GM13976 (cell line): ENCODE results near the gene QKI.

ENCODE experiments used
- DNase-seq: peaks from one replicate; pipeline ENCODE4 v3.0.0; 2012; ENCODE audit warnings: low spot score
- in situ Hi-C: fragments of 300-500 bp; cut with MboI; formaldehyde crosslinking; loops from one replicate; pipeline ENCODE4 v1.12.0; 2022; ENCODE audit warnings: low sequenced_read_pairs, mixed read lengths, inconsistent platforms; ENCODE audit not compliant: unreplicated experiment
- TF ChIP-seq, protein P1 (sequence below): IDR thresholded peaks from 2 replicates; pipeline ENCODE4 v1.5.1; 2012; ENCODE audit warnings: borderline replicate concordance, mild to moderate bottlenecking; ENCODE audit not compliant: insufficient read depth; ENCODE audit errors: extremely low read depth, missing control alignments, control extremely low read depth

The QKI gene

DNA sequence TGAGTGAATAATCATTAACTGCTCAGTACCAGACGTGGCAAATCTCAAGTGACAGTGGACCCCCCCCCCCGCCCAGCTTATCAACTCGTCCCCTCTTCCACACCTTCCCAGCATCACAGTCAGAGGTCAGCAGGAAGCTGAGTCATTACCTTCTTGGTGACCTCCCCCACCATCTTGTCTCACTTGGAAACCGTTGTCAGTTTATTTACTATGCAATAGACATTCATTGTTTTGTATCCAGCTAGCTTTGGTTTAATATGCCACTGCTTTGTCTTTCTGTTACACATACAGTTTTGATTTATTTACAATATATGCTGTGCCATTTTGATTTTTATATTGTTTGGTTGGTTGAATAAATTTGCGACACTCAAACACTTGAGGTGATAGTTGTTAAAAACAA is 158.1 kb downstream of the QKI start:
- in situ Hi-C loops = no loop called here
- TF ChIP-seq, protein P1, sequence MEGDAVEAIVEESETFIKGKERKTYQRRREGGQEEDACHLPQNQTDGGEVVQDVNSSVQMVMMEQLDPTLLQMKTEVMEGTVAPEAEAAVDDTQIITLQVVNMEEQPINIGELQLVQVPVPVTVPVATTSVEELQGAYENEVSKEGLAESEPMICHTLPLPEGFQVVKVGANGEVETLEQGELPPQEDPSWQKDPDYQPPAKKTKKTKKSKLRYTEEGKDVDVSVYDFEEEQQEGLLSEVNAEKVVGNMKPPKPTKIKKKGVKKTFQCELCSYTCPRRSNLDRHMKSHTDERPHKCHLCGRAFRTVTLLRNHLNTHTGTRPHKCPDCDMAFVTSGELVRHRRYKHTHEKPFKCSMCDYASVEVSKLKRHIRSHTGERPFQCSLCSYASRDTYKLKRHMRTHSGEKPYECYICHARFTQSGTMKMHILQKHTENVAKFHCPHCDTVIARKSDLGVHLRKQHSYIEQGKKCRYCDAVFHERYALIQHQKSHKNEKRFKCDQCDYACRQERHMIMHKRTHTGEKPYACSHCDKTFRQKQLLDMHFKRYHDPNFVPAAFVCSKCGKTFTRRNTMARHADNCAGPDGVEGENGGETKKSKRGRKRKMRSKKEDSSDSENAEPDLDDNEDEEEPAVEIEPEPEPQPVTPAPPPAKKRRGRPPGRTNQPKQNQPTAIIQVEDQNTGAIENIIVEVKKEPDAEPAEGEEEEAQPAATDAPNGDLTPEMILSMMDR = no peak
- DNase-seq = no peak

DNA sequence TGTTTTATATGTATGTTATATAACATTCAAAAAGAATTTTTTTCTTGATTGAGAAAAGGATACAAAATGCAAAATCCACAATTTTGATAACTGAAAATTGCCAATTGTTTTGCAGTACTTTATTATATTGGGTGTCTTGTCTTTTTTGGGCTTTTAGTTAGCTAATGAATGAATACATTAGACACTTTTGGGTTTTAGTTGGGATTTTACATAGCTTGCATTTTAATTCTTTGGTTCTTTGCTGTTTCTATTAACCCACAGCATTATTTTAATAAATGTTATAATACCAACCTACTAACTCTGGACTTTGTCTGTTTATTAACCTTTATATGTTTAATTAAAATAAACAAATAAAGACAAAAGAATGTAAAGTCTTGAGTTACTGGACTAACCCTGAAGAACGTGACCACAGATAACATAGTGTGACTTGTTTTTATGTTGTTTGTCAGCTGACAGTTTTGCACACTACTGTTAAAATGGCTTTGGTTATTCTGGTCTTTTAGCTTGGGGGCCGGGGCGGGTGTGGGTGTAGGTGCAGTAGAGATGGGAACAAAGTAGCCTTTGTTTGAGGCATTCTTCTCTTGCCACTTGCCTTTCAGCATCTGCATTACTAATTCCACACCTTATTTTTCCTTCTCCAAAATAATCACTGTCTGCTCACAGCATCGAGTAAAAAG is 159.1 kb downstream of the QKI start:
- DNase-seq = no peak
- in situ Hi-C loops = no loop called here
- TF ChIP-seq, protein P1 = no peak

GRCh38 chr6:163576114-163576513 is 161.6 kb downstream of the QKI start:
- DNase-seq = no peak
- in situ Hi-C loops = no loop called here
- TF ChIP-seq, protein P1 = no peak

GRCh38 chr6:163577404-163577803 is 162.9 kb downstream of the QKI start:
- DNase-seq = no peak
- in situ Hi-C loops = no loop called here
- TF ChIP-seq, protein P1 = no peak

DNA sequence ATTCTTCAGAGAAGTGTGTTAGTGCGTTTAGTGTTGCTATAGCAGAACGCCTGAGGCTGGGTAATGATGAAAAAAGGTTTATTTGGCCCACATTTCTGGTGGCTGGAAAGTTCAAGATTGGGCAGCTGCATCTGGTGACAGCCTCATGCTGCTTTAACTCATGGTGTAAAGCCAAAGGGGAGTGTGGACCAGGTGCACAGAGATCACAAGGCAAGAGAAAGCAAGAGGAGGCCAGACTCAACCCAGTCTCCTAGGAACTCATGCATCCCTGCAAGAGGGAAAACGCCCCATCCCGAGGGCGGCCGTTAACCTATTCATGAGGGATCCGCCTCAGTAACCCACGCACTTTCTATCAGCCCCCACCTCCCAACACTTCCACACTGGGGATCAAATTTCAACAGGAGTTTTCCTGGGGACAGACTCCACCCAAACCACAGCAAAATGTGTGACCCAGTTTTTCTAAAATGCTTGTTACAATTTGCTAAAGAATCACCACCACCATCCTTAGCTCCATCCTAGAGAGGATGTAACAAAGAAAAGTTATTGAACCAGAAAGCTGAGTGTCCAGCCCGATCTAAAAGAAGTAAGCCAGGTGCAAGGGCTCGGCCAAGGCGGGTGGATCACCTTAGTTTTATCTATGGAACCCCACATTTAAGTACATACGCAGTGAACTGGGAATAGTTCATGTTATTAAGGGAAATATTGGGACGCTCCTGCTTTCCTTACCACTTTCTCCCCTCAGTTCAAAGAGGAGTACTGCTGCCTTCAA is 164.8 kb downstream of the QKI start:
- TF ChIP-seq, protein P1 = no peak
- DNase-seq = no peak
- in situ Hi-C loops = no loop called here

DNA sequence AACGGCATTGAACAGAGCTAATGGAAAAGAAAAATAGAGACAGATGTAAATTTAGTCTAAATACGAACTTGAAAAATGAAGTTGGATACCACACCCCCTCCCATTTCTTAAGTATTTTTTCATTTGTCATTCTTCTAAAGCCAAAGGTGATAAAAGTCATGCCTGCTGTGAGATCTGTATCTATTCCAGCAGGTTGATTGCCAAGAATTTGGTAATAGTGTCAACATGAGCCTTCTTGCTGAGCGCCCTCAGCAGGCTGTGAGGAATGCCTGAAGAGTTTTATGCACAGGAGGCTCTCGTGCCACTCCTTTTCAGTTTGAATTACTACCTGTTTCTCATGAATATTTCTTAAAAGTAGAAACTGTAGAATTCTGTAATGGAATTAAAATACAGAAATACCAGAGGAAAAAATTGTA is 165.4 kb downstream of the QKI start:
- DNase-seq = no peak
- TF ChIP-seq, protein P1 = no peak
- in situ Hi-C loops = no loop called here
